ENCODE data around the gene CARMIL1. TPM values are rescaled to one million over a fixed set of nuclear protein-coding genes. Genes with fewer than 3 reads are reported as not detected.

CARMIL1 gene
- total and polyA plus RNA-seq, 3 experiments from 2014 or later, result 1.8 to 2.9 TPM; not detected in 1

DNA sequence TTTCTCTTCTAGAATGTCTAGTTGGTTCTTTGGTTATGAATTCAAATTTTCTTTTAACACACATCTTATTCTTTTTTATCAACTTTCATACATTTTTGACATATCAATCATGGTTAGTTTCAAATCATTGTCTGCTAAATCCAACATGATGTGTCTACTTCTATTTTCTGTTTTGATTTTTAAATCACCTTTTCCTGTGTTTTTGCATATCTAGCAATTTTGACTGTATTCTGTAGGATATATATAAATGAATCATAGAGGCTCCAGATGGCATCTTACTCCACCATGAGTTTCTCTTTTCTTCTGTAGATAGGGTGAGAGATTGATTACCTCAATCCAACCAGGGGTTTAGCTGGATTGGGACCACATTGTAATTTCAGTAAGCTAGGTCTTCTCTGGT, 34.3 kb upstream of the CARMIL1 start:
- POLR2A ChIA-PET, result no interaction called here
- Histone ChIP-seq H3K27ac (ENCODE audit: low read depth, low read length) (no peak overlapping the region), H3K4me1 (ENCODE audit: insufficient read depth, low read length) (no peaks in the 10 kb centered on the region), H3K36me3 (ENCODE audit: insufficient read depth, low read length) (no peaks in the 10 kb centered on the region), H3K27me3 (ENCODE audit: insufficient read depth, low read length, poor library complexity, severe bottlenecking) (no peaks in the 10 kb centered on the region), H3K9me3 (ENCODE audit: low read length) (no peaks in the 10 kb centered on the region), H3K4me3 (ENCODE audit: low read length) (no peak overlapping the region)
- no peak overlapping the region for H3K4me3 Mint-ChIP-seq
- no peaks in the 10 kb centered on the region for H3K9me3 Mint-ChIP-seq
- DNase-seq, result no peak
- H3K27ac Mint-ChIP-seq, result no peak overlapping the region
- H3K27me3 Mint-ChIP-seq, result peaks cover 0 to 21% of the 10 kb centered on the region in 2 donors
- H3K36me3 Mint-ChIP-seq, result no peaks in the 10 kb centered on the region
- CTCF ChIA-PET, result interaction anchor here (1.0 kb wide), 1 partner anchor 19 kb away, joined by 4 read pairs; no protein-coding TSS in a partner anchor
- H3K4me1 Mint-ChIP-seq, result no peaks in the 10 kb centered on the region

DNA sequence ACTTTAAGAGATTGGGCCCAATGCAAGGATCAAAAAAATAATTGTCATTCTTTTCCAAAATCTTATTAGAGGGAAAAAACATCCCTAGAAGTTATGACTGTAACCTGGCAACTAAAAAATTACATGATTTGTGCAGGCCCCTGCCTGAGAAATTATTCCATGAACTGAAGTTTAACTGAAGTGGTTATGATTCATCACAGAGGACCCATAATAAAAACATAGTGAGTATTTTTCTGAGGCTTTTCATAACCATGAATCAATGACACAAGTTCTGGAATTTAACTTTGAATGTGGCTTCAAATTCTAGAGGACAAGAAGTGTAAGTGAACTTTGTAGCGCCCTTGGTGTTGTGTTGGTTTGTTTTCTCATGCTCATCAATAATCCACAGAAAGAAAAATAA, 31.1 kb upstream of the CARMIL1 start:
- CTCF ChIA-PET, result no interaction called here
- POLR2A ChIA-PET, result no interaction called here
- no peak overlapping the region for H3K4me3 ChIP-seq (ENCODE audit: low read length)

DNA sequence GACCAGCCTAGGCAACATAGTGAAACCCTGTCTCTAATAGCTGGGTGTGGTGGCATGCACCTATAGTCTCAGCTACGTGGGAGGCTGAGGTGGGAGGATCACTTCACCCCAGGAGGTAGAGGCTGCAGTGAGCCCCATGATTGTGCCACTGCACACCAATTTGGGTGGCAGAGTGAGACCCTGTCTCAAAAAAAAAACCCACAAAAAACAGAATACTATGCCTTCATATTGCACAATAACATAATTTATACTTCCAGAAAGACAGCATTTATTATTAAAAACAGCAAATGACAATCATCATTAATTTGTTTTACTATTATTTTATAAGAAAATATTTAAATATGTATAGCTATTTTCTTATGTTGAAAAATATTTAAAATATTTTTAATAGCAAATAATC, 30.0 kb upstream of the CARMIL1 start:
- ChIA-PET CTCF (interaction anchor here (1.3 kb wide), 1 partner anchor 16 kb away, joined by 5 read pairs; no protein-coding TSS in a partner anchor), POLR2A (no interaction called here)
- Mint-ChIP-seq H3K9me3 (no peaks in the 10 kb centered on the region), H3K4me1 (no peaks in the 10 kb centered on the region), H3K36me3 (no peaks in the 10 kb centered on the region), H3K27ac (no peak overlapping the region), H3K27me3 (peaks cover 0 to 46% of the 10 kb centered on the region in 2 donors), H3K4me3 (no peak overlapping the region)
- no peak for DNase-seq
- Histone ChIP-seq H3K4me1 (ENCODE audit: insufficient read depth, low read length) (no peaks in the 10 kb centered on the region), H3K36me3 (ENCODE audit: insufficient read depth, low read length) (no peaks in the 10 kb centered on the region), H3K4me3 (ENCODE audit: low read length) (no peak overlapping the region), H3K9me3 (ENCODE audit: low read length) (no peaks in the 10 kb centered on the region), H3K27me3 (ENCODE audit: insufficient read depth, low read length, poor library complexity, severe bottlenecking) (no peaks in the 10 kb centered on the region), H3K27ac (ENCODE audit: low read depth, low read length) (no peak overlapping the region)

More for the DNA sequence above, 31.1 kb upstream of the CARMIL1 start:
- Mint-ChIP-seq H3K9me3 (no peaks in the 10 kb centered on the region), H3K4me3 (no peak overlapping the region), H3K27ac (no peak overlapping the region), H3K36me3 (no peaks in the 10 kb centered on the region), H3K27me3 (peaks cover 0 to 38% of the 10 kb centered on the region in 2 donors), H3K4me1 (no peaks in the 10 kb centered on the region)
- Histone ChIP-seq H3K27me3 (ENCODE audit: insufficient read depth, low read length, poor library complexity, severe bottlenecking) (no peaks in the 10 kb centered on the region), H3K36me3 (ENCODE audit: insufficient read depth, low read length) (no peaks in the 10 kb centered on the region), H3K27ac (ENCODE audit: low read depth, low read length) (no peak overlapping the region), H3K4me1 (ENCODE audit: insufficient read depth, low read length) (no peaks in the 10 kb centered on the region), H3K9me3 (ENCODE audit: low read length) (no peaks in the 10 kb centered on the region)
- no peak for DNase-seq

DNA sequence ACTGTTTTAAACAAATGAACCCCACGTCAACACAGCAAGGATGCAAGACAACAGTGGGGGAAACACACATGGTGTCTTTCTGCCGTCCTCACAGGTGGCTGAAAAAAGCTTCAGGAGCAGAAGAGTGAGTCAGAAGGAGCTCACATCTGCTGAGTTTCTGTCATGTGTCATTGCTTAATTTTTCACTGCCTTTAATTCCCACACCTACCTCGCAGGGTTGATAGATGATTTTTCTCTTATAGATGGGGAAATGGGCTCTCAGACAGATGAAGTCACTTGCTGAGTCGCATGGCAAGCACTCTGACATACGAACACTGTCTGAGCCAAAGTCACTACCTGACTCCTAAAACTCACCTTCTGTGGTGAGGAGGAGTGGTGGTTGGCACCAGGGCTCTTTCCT, 28.3 kb upstream of the CARMIL1 start:
- no peaks in the 10 kb centered on the region for H3K9me3 ChIP-seq (ENCODE audit: low read length)
- ChIA-PET POLR2A (no interaction called here), CTCF (no interaction called here)
- Mint-ChIP-seq H3K27me3 (peaks cover 0 to 37% of the 10 kb centered on the region in 2 donors), H3K4me1 (no peaks in the 10 kb centered on the region), H3K4me3 (no peak overlapping the region), H3K36me3 (no peaks in the 10 kb centered on the region), H3K27ac (no peak overlapping the region), H3K9me3 (no peaks in the 10 kb centered on the region)
- H3K4me3 ChIP-seq (ENCODE audit: low read length), result no peak overlapping the region
- H3K36me3 ChIP-seq (ENCODE audit: insufficient read depth, low read length), result no peaks in the 10 kb centered on the region
- H3K27ac ChIP-seq (ENCODE audit: low read depth, low read length), result no peak overlapping the region
- H3K4me1 ChIP-seq (ENCODE audit: insufficient read depth, low read length), result no peaks in the 10 kb centered on the region
- no peaks in the 10 kb centered on the region for H3K27me3 ChIP-seq (ENCODE audit: insufficient read depth, low read length, poor library complexity, severe bottlenecking)
- DNase-seq, result no peak

DNA sequence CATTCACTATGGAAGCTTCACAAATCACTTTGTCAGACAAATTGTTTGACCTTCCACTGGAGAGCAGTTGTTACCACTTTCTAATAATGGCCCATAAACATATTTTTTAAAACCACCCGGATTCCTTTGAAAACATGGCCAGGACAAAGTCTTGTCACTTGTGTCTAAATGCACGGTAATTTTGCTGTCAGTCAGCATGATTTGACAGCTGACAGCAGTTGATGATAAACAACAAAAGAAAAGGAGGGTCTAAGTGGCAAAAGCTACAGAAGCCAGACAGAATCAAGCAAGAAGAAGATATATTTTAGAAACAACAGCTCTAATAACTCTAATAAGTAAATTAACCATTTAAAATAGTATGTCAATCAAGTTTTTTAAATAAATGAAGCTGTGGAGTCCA, 27.7 kb upstream of the CARMIL1 start:
- H3K4me1 Mint-ChIP-seq, result no peaks in the 10 kb centered on the region
- CTCF ChIA-PET, result no interaction called here
- no peak overlapping the region for H3K27ac Mint-ChIP-seq

DNA sequence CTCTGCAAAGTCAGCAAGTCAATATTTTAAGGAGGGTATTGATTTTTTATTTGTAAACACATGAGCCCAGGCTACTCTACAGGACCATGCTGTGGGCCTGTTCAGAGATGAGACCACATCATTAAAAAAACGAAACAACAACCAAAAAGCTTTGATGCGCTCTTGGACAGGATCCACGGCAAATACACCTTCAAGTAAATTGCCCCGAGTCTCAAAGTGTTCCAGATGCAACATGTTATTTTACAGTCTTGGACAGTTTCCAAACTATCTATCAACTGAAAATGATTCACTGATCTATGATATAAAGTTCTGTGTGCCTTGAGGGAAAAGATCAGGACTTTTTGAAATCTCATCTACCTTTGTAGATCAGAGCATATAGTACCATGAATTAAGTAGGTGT, 25.8 kb upstream of the CARMIL1 start:
- no peak overlapping the region for H3K27ac ChIP-seq (ENCODE audit: low read depth, low read length)
- H3K27me3 Mint-ChIP-seq, result peaks cover 4 to 40% of the 10 kb centered on the region in 2 donors
- H3K4me1 ChIP-seq (ENCODE audit: insufficient read depth, low read length), result no peaks in the 10 kb centered on the region
- no peaks in the 10 kb centered on the region for H3K9me3 ChIP-seq (ENCODE audit: low read length)
- ChIA-PET POLR2A (interaction anchor here (0.6 kb wide), 2 partner anchors 26 to 754 kb away, joined by 3 to 6 read pairs; no protein-coding TSS in a partner anchor), CTCF (interaction anchor here (1.1 kb wide), 2 partner anchors 12 to 349 kb away, joined by 3 read pairs; no protein-coding TSS in a partner anchor)
- no peaks in the 10 kb centered on the region for H3K4me1 Mint-ChIP-seq
- no peak overlapping the region for H3K4me3 Mint-ChIP-seq
- DNase-seq, result no peak
- H3K36me3 ChIP-seq (ENCODE audit: insufficient read depth, low read length), result no peaks in the 10 kb centered on the region
- H3K36me3 Mint-ChIP-seq, result no peaks in the 10 kb centered on the region
- no peaks in the 10 kb centered on the region for H3K9me3 Mint-ChIP-seq
- H3K27me3 ChIP-seq (ENCODE audit: insufficient read depth, low read length, poor library complexity, severe bottlenecking), result no peaks in the 10 kb centered on the region
- H3K4me3 ChIP-seq (ENCODE audit: low read length), result no peak overlapping the region
- no peak overlapping the region for H3K27ac Mint-ChIP-seq

More for the DNA sequence above, 27.7 kb upstream of the CARMIL1 start:
- Mint-ChIP-seq H3K27me3 (peaks cover 4 to 40% of the 10 kb centered on the region in 2 donors), H3K9me3 (no peaks in the 10 kb centered on the region), H3K36me3 (no peaks in the 10 kb centered on the region), H3K4me3 (no peak overlapping the region)
- DNase-seq, result no peak
- H3K36me3 ChIP-seq (ENCODE audit: insufficient read depth, low read length), result no peaks in the 10 kb centered on the region
- H3K27ac ChIP-seq (ENCODE audit: low read depth, low read length), result no peak overlapping the region
- no peaks in the 10 kb centered on the region for H3K27me3 ChIP-seq (ENCODE audit: insufficient read depth, low read length, poor library complexity, severe bottlenecking)
- POLR2A ChIA-PET, result no interaction called here
- H3K9me3 ChIP-seq (ENCODE audit: low read length), result no peaks in the 10 kb centered on the region
- H3K4me1 ChIP-seq (ENCODE audit: insufficient read depth, low read length), result no peaks in the 10 kb centered on the region
- no peak overlapping the region for H3K4me3 ChIP-seq (ENCODE audit: low read length)

DNA sequence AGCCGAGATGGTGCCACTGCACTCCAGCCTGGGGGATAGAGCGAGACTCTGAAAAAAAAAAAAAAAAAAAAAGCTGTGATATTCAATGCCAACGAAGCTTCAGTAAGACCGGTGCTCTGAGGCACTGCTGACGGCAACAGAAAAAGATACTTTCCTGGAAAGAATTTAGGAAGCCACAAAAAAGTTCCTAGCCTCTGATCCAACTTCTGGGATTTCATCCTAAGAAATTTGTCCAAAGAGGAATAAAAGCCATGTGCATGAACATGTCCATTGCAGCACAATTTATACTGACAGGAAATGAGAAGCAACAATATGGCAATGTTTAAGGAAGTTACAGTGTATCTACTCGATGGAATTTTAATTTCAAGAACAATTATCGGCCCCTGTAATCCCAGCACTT, 24.5 kb upstream of the CARMIL1 start:
- Mint-ChIP-seq H3K27ac (no peak overlapping the region), H3K27me3 (peaks cover 4 to 40% of the 10 kb centered on the region in 2 donors), H3K9me3 (no peaks in the 10 kb centered on the region), H3K4me1 (no peaks in the 10 kb centered on the region), H3K4me3 (no peak overlapping the region), H3K36me3 (no peaks in the 10 kb centered on the region)
- H3K4me1 ChIP-seq (ENCODE audit: insufficient read depth, low read length), result no peaks in the 10 kb centered on the region
- no peak overlapping the region for H3K4me3 ChIP-seq (ENCODE audit: low read length)
- ChIA-PET CTCF (interaction anchor here (1.1 kb wide), 1 partner anchor 11 kb away, joined by 3 read pairs; no protein-coding TSS in a partner anchor), POLR2A (no interaction called here)
- DNase-seq, result no peak
- H3K9me3 ChIP-seq (ENCODE audit: low read length), result no peaks in the 10 kb centered on the region
- H3K27me3 ChIP-seq (ENCODE audit: insufficient read depth, low read length, poor library complexity, severe bottlenecking), result no peaks in the 10 kb centered on the region
- H3K27ac ChIP-seq (ENCODE audit: low read depth, low read length), result no peak overlapping the region
- no peaks in the 10 kb centered on the region for H3K36me3 ChIP-seq (ENCODE audit: insufficient read depth, low read length)

DNA sequence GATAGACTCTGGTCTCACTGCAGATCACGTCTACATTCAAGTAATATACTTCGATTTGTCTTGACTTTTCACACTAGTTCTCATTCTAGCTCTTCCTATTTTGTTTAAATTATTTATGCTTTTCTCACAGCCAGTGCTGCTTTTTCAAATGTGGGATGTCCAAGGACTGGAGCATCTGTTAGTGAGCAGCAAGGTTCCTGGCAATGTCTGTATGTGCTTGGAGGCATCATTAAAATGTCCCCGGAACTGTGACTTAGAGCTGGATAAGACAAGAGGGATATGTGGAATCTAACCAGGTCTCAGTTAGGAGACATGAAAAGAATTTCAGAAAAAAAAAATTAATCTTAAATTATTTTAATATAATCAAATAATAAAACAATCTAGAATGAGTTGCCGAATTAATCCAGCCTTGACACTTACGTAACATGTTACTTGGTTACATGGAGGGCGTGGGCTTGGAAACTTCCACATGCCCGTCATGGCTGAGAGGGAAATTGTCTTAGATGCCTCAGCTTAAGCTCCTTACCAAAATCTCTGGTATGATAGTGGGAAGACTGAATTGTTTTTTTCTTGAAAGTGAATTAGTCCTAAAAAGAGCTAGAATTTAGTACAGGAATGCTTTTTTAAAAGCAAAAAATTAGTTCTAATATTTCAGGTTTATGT, 21.4 kb upstream of the CARMIL1 start:
- Mint-ChIP-seq H3K9me3 (no peaks in the 10 kb centered on the region), H3K27ac (no peak overlapping the region), H3K4me3 (no peak overlapping the region), H3K36me3 (no peaks in the 10 kb centered on the region), H3K27me3 (peaks cover 4 to 22% of the 10 kb centered on the region in 2 donors), H3K4me1 (no peaks in the 10 kb centered on the region)
- POLR2A ChIA-PET, result interaction anchor here (0.6 kb wide), 1 partner anchor 16 kb away, joined by 4 read pairs; no protein-coding TSS in a partner anchor
- H3K9me3 ChIP-seq (ENCODE audit: low read length), result no peaks in the 10 kb centered on the region
- no peaks in the 10 kb centered on the region for H3K27me3 ChIP-seq (ENCODE audit: insufficient read depth, low read length, poor library complexity, severe bottlenecking)
- no peak for DNase-seq
- no peaks in the 10 kb centered on the region for H3K36me3 ChIP-seq (ENCODE audit: insufficient read depth, low read length)
- H3K4me1 ChIP-seq (ENCODE audit: insufficient read depth, low read length), result no peaks in the 10 kb centered on the region
- CTCF ChIA-PET, result interaction anchor here (2.1 kb wide), 1 partner anchor 232 kb away, joined by 5 read pairs; no protein-coding TSS in a partner anchor
- no peak overlapping the region for H3K4me3 ChIP-seq (ENCODE audit: low read length)
- H3K27ac ChIP-seq (ENCODE audit: low read depth, low read length), result no peak overlapping the region
